GM18907 (cell line): ENCODE data around the gene CD83.
A peak's percentile ranks its signal among the peaks of the same experiment; 100 is the strongest.

Experiments used
- ATAC-seq: cut with Tn5 transposase; IDR thresholded peaks from one replicate; pipeline ENCODE4 v1.9.1; 2021; ENCODE audit warnings: mild to moderate bottlenecking, moderate library complexity; ENCODE audit not compliant: unreplicated experiment

The CD83 gene

GRCh38 chr6:14123386-14124111 lies 6.0 kb downstream of the CD83 start:
- ATAC-seq, result no peak

GRCh38 chr6:14125346-14125745 lies 7.8 kb downstream of the CD83 start:
- ATAC-seq, result no peak

- ATAC-seq, result no peak
Measured at GRCh38 chr6:14126191-14126590, 8.6 kb downstream of the CD83 start.

GRCh38 chr6:14127611-14128010 lies 10.0 kb downstream of the CD83 start:
- no peak for ATAC-seq

- no peak for ATAC-seq
Measured at GRCh38 chr6:14128012-14128411, 10.4 kb downstream of the CD83 start.

GRCh38 chr6:14128746-14129145 lies 11.2 kb downstream of the CD83 start:
- no peak for ATAC-seq

GRCh38 chr6:14129575-14129974 lies 12.0 kb downstream of the CD83 start:
- ATAC-seq, result peak; percentile 61

- no peak for ATAC-seq
Measured at GRCh38 chr6:14130435-14131075, 13.0 kb downstream of the CD83 start.

GRCh38 chr6:14131579-14131978 lies 14.0 kb downstream of the CD83 start:
- no peak for ATAC-seq

- no peak for ATAC-seq
Measured at GRCh38 chr6:14132244-14132920, 14.8 kb downstream of the CD83 start.

- no peak for ATAC-seq
Measured at GRCh38 chr6:14132921-14133275, 15.3 kb downstream of the CD83 start.

- ATAC-seq, result no peak
Measured at GRCh38 chr6:14134211-14134910, 16.8 kb downstream of the CD83 start.

GRCh38 chr6:14135893-14136539 lies 18.4 kb downstream of the CD83 start:
- no peak for ATAC-seq

- no peak for ATAC-seq
Measured at GRCh38 chr6:14138701-14139215, 21.2 kb downstream of the CD83 start.

GRCh38 chr6:14141351-14142062 lies 23.9 kb downstream of the CD83 start:
- ATAC-seq, result no peak

GRCh38 chr6:14142063-14142450 lies 24.5 kb downstream of the CD83 start:
- ATAC-seq, result no peak

- no peak for ATAC-seq
Measured at GRCh38 chr6:14142511-14143223, 25.1 kb downstream of the CD83 start.

GRCh38 chr6:14143305-14143704 lies 25.7 kb downstream of the CD83 start:
- no peak for ATAC-seq

GRCh38 chr6:14144678-14145113 lies 27.1 kb downstream of the CD83 start:
- ATAC-seq, result peak; percentile 78
